Tibial artery (tissue), 4 donors: ENCODE data around the gene SLC27A1.
"Not testable (repeated sequence)": the region's sequence is repeated elsewhere in the genome, so short reads cannot be mapped to it uniquely, and the experiment has no call there.

Experiments used
- DNase-seq, 2 donors: peaks; one replicate each; pipeline ENCODE4 v3.0.0-alpha.2; 2019
- H3K27ac ChIP-seq, 2 donors: fragments of 200-600 bp; sonication (generic) in 1 of 2; 1 replicate in 1 of 2; 2 replicates in 1 of 2; pipeline ENCODE4 v1.5.1; 2018 to 2019; ENCODE audit warnings: mild to moderate bottlenecking in 1 of 2
- H3K27me3 ChIP-seq, 2 donors: fragments of 200-600 bp; sonication (generic) in 1 of 2; one replicate each; pipeline versions ENCODE4 v1.5.1 to v1.6.0; 2016 to 2019
- H3K36me3 ChIP-seq, 3 donors: fragments of 200-600 bp; sonication (generic) in 2 of 3; one replicate each; pipeline ENCODE4 v1.5.1; 2016 to 2019; ENCODE audit warnings: mild to moderate bottlenecking in 2 of 3
- H3K4me1 ChIP-seq, 4 donors: fragments of 200-600 bp; sonication (generic) in 2 of 4; 1 replicate in 3 of 4; 2 replicates in 1 of 4; pipeline ENCODE4 v1.5.1; 2016 to 2019
- H3K4me3 ChIP-seq, 2 donors: fragments of 200-600 bp; sonication (generic) in 1 of 2; 1 replicate in 1 of 2; 2 replicates in 1 of 2; pipeline ENCODE4 v1.5.1; 2018 to 2019; ENCODE audit warnings: mild to moderate bottlenecking in 2 of 2
- H3K9me3 ChIP-seq, 3 donors: fragments of 200-600 bp; sonication (generic) in 1 of 3; one replicate each; pipeline ENCODE4 v1.5.1; 2016 to 2019
- intact Hi-C: fragments of 100-400 bp; cut with DNase I; formaldehyde crosslinking; loops from one replicate; pipeline ENCODE4 v1.15.0; 2023; ENCODE audit warnings: low total_unique reads
- TF ChIP-seq, protein P1 (sequence below), 2 experiments: fragments of 200-600 bp in 1 of 2; fragments of 450-650 bp in 1 of 2; IDR thresholded peaks; one replicate each; pipeline ENCODE4 v1.5.1; 2017 to 2019; ENCODE audit warnings: antibody characterized with exemption in 2 of 2, mild to moderate bottlenecking in 1 of 2, moderate library complexity in 1 of 2

Gene SLC27A1

DNA sequence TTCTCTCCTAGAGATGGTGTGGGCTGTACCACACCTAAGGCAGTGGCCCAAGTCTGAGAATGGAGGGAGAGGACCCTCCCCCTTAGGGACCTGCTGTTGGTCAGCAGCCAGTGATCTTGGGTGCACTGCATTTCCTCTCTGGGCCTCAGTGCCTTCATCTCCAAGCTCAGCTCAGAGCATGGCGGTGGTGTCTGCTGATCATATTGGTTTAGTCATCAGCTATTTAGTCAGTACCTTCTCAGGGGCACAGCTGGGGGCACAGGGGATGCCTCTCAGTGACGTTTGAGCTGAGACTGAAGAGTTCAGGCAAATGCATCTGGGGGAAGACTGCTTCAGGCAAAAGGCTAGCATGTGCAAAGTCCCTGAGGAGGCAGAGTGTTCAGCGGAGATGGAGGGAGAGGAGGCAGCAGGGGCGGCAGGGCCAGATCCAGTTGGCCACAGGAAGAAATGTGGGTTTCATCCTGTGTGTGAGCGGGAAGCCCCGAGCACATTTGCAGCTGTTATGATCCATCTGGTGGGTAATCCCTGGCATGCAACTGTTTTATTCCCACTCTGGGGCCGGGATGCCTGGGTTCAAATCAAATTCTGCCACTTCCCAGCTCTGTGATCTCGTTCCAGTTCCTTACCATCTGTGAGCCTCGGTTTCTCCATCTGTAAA is 25.4 kb downstream of the SLC27A1 start:
- Histone ChIP-seq H3K27ac (no peak overlapping the region), H3K4me3 (no peak overlapping the region), H3K9me3 (no peaks in the 10 kb centered on the region), H3K36me3 (peaks cover 10 to 45% (median 37%) of the 10 kb centered on the region in 3 donors), H3K27me3 (no peaks in the 10 kb centered on the region), H3K4me1 (peaks cover 0 to 8% (median 3%) of the 10 kb centered on the region in 4 donors)
- no peak for DNase-seq
- TF ChIP-seq, protein P1, sequence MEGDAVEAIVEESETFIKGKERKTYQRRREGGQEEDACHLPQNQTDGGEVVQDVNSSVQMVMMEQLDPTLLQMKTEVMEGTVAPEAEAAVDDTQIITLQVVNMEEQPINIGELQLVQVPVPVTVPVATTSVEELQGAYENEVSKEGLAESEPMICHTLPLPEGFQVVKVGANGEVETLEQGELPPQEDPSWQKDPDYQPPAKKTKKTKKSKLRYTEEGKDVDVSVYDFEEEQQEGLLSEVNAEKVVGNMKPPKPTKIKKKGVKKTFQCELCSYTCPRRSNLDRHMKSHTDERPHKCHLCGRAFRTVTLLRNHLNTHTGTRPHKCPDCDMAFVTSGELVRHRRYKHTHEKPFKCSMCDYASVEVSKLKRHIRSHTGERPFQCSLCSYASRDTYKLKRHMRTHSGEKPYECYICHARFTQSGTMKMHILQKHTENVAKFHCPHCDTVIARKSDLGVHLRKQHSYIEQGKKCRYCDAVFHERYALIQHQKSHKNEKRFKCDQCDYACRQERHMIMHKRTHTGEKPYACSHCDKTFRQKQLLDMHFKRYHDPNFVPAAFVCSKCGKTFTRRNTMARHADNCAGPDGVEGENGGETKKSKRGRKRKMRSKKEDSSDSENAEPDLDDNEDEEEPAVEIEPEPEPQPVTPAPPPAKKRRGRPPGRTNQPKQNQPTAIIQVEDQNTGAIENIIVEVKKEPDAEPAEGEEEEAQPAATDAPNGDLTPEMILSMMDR (IDR thresholded peaks at IDR 0.05), result no peak
- intact Hi-C loops, result no loop called here

DNA sequence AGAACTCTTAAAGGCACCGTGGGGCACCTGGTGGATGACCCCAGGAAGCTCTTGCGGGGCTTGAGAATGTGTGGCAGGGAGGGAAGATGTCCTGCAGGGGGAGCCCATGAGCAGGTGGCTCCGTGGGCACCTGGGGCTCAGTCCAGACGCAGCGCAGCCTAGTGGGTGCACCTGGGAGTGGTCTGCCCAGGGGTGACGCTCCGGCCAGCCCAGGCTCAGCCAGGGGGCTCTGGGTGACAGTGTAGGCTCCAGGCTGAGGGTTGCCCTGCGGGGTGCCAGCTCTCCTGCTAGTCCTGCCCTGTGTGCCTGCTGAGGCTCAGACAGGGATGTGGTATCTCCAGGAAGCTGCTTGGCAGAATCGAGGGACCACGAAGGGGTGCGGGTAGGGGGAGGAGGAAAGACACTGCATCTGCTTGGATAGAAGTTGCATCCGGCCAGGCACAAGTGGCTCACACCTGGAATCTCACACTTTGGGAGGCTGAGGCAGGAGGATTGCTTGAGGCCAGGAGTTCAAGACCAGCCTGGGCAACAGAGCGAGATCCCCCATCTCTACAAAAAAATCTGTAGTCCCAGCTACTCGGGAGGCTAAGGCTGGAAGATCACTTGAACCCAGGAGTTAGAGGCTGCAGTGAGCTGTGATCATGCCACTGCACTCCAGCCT is 26.1 kb downstream of the SLC27A1 start:
- Histone ChIP-seq H3K4me1 (peaks cover 0 to 8% (median 3%) of the 10 kb centered on the region in 4 donors), H3K27me3 (no peaks in the 10 kb centered on the region), H3K36me3 (peaks cover 15 to 49% (median 43%) of the 10 kb centered on the region in 3 donors), H3K9me3 (no peaks in the 10 kb centered on the region), H3K4me3 (no peak overlapping the region), H3K27ac (no peak overlapping the region)
- intact Hi-C loops, result no loop called here
- DNase-seq, result peak in 1 of 2 donors; percentile 41
- TF ChIP-seq, protein P1 (IDR thresholded peaks at IDR 0.05), result peak; percentile 66 to 68

DNA sequence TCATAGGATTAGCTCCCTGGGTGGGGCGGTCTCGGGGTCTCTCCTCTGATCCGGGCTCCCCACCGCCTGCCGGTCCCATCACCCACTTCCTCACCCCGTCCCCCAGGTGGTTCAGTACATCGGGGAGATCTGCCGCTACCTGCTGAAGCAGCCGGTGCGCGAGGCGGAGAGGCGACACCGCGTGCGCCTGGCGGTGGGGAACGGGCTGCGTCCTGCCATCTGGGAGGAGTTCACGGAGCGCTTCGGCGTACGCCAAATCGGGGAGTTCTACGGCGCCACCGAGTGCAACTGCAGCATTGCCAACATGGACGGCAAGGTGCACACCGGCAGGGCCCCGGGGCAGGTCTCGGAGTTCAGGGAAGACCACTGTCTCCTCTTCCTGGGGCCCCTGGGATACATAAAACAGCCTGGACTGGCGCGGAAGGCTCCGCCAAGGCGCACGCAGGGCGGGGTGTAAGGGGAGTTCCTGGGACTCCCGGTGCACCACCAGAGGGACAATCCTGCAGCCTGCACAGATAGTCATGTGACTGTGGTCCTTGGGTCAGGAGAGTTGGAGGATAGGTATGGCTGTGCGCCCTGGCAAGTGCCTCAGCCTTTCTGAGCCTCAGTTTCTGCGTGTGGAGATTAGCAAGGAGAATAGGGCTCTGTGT is 26.9 kb downstream of the SLC27A1 start:
- intact Hi-C loops, result no loop called here
- Histone ChIP-seq H3K27me3 (no peaks in the 10 kb centered on the region), H3K27ac (no peak overlapping the region), H3K4me1 (peaks cover 0 to 8% (median 3%) of the 10 kb centered on the region in 4 donors), H3K4me3 (no peak overlapping the region), H3K36me3 (peaks cover 15 to 47% (median 43%) of the 10 kb centered on the region in 3 donors), H3K9me3 (no peaks in the 10 kb centered on the region)
- DNase-seq, result no peak
- TF ChIP-seq, protein P1 (IDR thresholded peaks at IDR 0.05), result no peak

DNA sequence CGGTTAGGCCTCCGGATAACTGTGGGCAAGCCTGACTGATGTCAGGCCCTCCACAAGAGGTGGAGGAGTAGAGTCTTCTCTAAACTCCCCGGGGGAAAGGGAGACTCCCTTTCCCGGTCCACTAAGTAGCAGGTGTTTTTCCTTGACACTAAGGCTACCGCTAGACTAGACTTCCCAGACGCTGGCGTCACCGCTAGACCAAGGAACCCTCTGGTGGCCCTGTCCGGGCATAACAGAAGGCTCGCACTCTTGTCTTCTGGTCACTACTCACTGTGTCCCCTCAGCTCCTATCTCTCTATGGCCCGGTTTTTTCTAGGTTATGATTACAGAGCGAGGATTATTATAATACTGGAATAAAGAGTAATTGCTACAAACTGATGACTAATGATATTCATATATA is 28.7 kb downstream of the SLC27A1 start:
- H3K4me3 ChIP-seq, intact Hi-C loops, H3K4me1 ChIP-seq, DNase-seq, H3K27me3 ChIP-seq, H3K9me3 ChIP-seq, H3K27ac ChIP-seq: not testable (repeated sequence)
- H3K36me3 ChIP-seq, result peaks cover 15 to 57% (median 43%) of the 10 kb centered on the region in 3 donors

DNA sequence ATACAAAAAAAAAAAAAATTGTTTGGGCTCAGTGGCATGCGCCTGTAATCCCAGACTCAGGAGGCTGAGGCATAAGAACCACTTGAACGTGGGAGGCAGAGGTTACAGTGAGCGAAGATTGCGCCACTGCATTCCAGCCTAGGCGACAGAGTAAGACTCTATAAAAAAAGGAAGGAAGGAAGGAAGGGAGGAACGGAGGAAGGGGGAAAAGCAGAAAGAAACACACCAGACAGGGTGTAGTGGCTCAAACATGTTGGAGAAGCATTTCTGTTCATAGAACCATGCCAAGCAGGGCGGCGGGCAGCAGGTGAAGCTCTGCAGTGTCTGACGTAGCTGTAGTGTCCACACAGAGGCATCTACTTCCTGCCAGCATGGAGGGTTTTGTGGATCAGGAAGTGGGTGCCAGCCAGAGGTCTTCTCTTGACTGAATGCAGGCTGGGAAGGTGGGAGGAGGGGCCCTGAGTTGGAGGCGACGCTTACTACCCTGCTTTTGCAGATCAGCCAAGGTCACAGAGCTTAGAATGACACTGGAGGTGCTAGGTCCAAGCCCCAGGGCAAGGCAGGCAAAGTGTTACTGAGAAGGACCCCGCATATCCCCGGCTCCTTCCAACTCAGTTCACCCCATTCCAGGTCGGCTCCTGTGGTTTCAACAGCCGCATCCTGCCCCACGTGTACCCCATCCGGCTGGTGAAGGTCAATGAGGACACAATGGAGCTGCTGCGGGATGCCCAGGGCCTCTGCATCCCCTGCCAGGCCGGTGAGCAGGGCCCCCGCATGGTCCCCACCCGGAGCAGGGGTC is 29.5 kb downstream of the SLC27A1 start:
- peaks cover 15 to 66% (median 43%) of the 10 kb centered on the region in 3 donors for H3K36me3 ChIP-seq
- H3K27ac ChIP-seq, result no peak overlapping the region
- peaks cover 0 to 8% (median 3%) of the 10 kb centered on the region in 4 donors for H3K4me1 ChIP-seq
- TF ChIP-seq, protein P1 (IDR thresholded peaks at IDR 0.05), result no peak
- no peaks in the 10 kb centered on the region for H3K9me3 ChIP-seq
- peak in 1 of 2 donors; percentile 38 for DNase-seq
- intact Hi-C loops, result loop anchor here (2.0 kb wide), 1 partner anchor 25 kb away; no protein-coding TSS in a partner anchor
- no peak overlapping the region for H3K4me3 ChIP-seq
- no peaks in the 10 kb centered on the region for H3K27me3 ChIP-seq
